HepG2 (cell line): ENCODE measurements around the gene ABHD4. TPM values are rescaled to one million over a fixed set of nuclear protein-coding genes. Genes with fewer than 3 reads are reported as not detected.
A peak's percentile ranks its signal among the peaks of the same experiment; 100 is the strongest.

Source experiments
- HNF4A ChIP-seq: sonication (generic); formaldehyde crosslinking; IDR thresholded peaks from 2 replicates; pipeline ENCODE4 v1.4.0; 2020; ENCODE audit warnings: missing genetic modification reagents
- IRF9 ChIP-seq: sonication (generic); formaldehyde crosslinking; IDR thresholded peaks from 2 replicates; pipeline ENCODE4 v1.8.0; 2022; ENCODE audit warnings: missing genetic modification reagents, mild to moderate bottlenecking, borderline replicate concordance
- KLF12 ChIP-seq: sonication (generic); formaldehyde crosslinking; IDR thresholded peaks from 2 replicates; pipeline ENCODE4 v1.4.0; 2020; ENCODE audit warnings: missing genetic modification reagents, borderline replicate concordance
- KLF13 ChIP-seq: sonication (generic); formaldehyde crosslinking; IDR thresholded peaks from 2 replicates; pipeline ENCODE4 v1.4.0; 2020; ENCODE audit warnings: mild to moderate bottlenecking, missing genetic modification reagents
- KMT2A ChIP-seq: sonication (generic); formaldehyde crosslinking; IDR thresholded peaks from 2 replicates; pipeline ENCODE4 v1.4.0; 2020; ENCODE audit warnings: missing genetic modification reagents
- MTF1 ChIP-seq: sonication (generic); formaldehyde crosslinking; IDR thresholded peaks from 2 replicates; pipeline ENCODE4 v1.5.0; 2020; ENCODE audit warnings: missing genetic modification reagents
- NPAS2 ChIP-seq: sonication (generic); formaldehyde crosslinking; IDR thresholded peaks from 2 replicates; pipeline ENCODE4 v1.8.0; 2022; ENCODE audit warnings: mild to moderate bottlenecking, missing genetic modification reagents, borderline replicate concordance
- PCBP2 ChIP-seq: fragments of 200-400 bp; formaldehyde crosslinking; optimal IDR thresholded peaks from 2 replicates; pipeline ENCODE3; 2018; ENCODE audit warnings: low read length, low read depth; ENCODE audit not compliant: poor library complexity, severe bottlenecking
- RERE ChIP-seq: IDR thresholded peaks from 2 replicates; pipeline ENCODE4 v1.6.1; 2016; ENCODE audit warnings: low read depth, missing genetic modification reagents, missing compliant biosample characterization
- ZNF207 ChIP-seq: fragments of 450-650 bp; IDR thresholded peaks from 2 replicates; pipeline ENCODE4 v1.6.1; 2016; ENCODE audit warnings: antibody characterized with exemption, borderline replicate concordance
- ZNF646 ChIP-seq: sonication (generic); formaldehyde crosslinking; IDR thresholded peaks from 2 replicates; pipeline ENCODE4 v1.9.0; 2021; ENCODE audit warnings: mild to moderate bottlenecking, missing genetic modification reagents
- ZNF672 ChIP-seq: sonication (generic); formaldehyde crosslinking; IDR thresholded peaks from 2 replicates; pipeline ENCODE4 v1.8.1; 2022; ENCODE audit warnings: missing genetic modification reagents
- ZNF724P ChIP-seq: sonication (generic); formaldehyde crosslinking; IDR thresholded peaks from 2 replicates; pipeline ENCODE4 v1.8.0; 2022; ENCODE audit warnings: missing genetic modification reagents, borderline replicate concordance
- ZNF784 ChIP-seq: sonication (generic); formaldehyde crosslinking; IDR thresholded peaks from 2 replicates; pipeline ENCODE4 v1.5.1; 2020; ENCODE audit warnings: missing genetic modification reagents, mild to moderate bottlenecking, borderline replicate concordance
- polyA plus RNA-seq, 8 experiments: library from polyadenylated mRNA; depleted of rRNA in 3 of 8; stranded (reverse) in 7 of 8; unstranded in 1 of 8; fragments of >200 nt; fragmentation: Illumina TruSeq in 4 of 8; extraction: Trizol in 4 of 8; gene quantifications; 2 replicates each; pipeline versions ENCODE4 v1.2.1 to v1.2.3, GENCODE V29; 2011 to 2016; ENCODE audit warnings: low read depth in 4 of 8, missing spikeins in 1 of 8, mixed read lengths in 1 of 8; ENCODE audit not compliant: insufficient read depth in 1 of 8
- total RNA-seq, 5 experiments: library from RNA; depleted of rRNA; stranded (reverse); fragments of >200 nt; fragmentation: Illumina TruSeq; extraction: Trizol; gene quantifications; 2 replicates each; pipeline ENCODE4 v1.2.3, GENCODE V29; 2016; ENCODE audit warnings: low read depth in 1 of 5

Gene ABHD4
- total and polyA plus RNA-seq, 2 of the 13 experiments (the other 11 are each of a cell fraction or from before 2014, with no cell fraction given), result 16.1 to 47.5 TPM

GRCh38 chr14:22589096-22589839 is 8.8 kb upstream of the ABHD4 start, which contains the start of gene DAD1 (continued):
- no peak for TF ChIP-seq ZNF646 (CRISPR knock-in tag)
- TF ChIP-seq RERE (CRISPR knock-in tag), result 0 out of 2 replicates have a peak, but pooled peaks have one; percentile 36
- no peak; the same call in 1 of the 2 replicates for TF ChIP-seq KLF13 (CRISPR knock-in tag)
- TF ChIP-seq NPAS2 (CRISPR knock-in tag), result no peak
- TF ChIP-seq ZNF724P (CRISPR knock-in tag), result peak; percentile 80
- no peak; the same call in 1 of the 2 replicates for TF ChIP-seq HNF4A (CRISPR knock-in tag)
- TF ChIP-seq KMT2A (CRISPR knock-in tag), result peak; percentile 84
- no peak for TF ChIP-seq PCBP2
- no peak for TF ChIP-seq ZNF672 (CRISPR knock-in tag)
- TF ChIP-seq ZNF207, result no peak
- TF ChIP-seq KLF12 (CRISPR knock-in tag), result peak; percentile 78; the same call in 1 of the 2 replicates
- 0 out of 2 replicates have a peak, but pooled peaks have one; percentile 7 for TF ChIP-seq MTF1 (CRISPR knock-in tag)
- peak; percentile 36; the same call in 1 of the 2 replicates for TF ChIP-seq ZNF784 (CRISPR knock-in tag)
- TF ChIP-seq IRF9 (CRISPR knock-in tag), result peak; percentile 73; the same call in 1 of the 2 replicates
